NCI-H774 (cell line): ENCODE measurements around the gene TLCD5.

Experiments used
- DNase-seq: peaks from one replicate; lab custom pipeline; 2025; lab: John Stamatoyannopoulos, UW

TLCD5 gene

DNA sequence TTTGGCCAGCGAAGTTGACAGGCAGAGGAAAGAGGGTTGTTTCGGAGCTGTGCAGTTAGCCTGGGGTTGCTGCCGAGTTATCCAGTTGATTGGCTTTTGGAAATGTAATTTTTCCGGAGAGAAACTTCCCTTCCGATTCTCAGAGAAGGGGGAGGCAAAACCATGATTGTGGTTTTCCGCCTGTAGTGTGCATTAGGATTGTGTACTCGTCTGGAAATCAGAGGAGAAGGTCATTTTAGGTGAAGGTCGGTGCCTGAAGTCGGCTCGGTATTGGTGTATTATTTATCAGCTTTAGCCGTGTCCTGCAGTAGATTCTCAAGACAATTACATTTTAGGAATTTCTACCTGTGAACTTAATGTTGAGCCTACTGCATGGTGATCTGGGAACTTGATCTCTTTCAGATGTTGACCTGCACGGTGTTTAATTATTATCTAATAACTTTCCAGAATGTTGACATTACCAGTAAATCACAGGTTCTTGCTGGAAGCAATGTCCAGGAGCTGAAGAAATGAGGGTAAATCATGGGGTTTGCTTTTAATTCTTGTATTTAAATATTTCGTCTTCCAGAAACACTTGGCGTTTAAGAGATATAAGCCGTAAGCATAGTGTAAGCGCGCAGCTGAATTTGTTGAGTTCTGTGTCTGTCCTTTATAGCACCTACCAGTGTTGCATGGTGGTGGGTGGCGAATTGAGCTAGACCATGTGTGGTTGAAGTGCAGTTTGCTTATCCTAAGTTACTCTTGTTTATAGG lies 12.4 kb downstream of the TLCD5 start:
- no peak for DNase-seq

GRCh38 chr11:120338107-120338933 lies 13.2 kb downstream of the TLCD5 start:
- no peak for DNase-seq

DNA sequence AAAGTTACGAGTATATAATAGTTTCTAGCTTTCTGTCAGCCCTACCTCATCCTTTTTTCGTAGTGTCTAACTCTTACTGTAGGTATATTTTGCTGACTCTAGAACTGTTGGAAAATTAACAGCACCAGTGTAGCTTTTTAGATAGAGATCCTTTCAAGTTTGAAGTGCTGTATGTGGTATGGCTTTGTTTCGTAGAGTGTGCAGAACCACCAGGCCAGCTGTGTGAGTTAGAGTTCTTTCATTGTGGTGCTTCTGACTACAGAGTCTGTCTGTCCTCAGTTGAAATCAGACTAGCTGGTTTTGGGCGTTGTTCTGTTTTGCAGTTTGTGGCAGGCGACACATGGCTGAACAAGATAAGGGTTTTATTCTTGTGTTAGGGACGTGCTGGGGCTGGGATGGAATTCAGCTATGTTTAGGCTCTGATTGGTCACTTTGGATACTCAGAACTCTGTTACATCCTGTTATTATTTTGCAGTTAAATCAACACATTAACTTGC lies 14.3 kb downstream of the TLCD5 start:
- DNase-seq = no peak

GRCh38 chr11:120340529-120340928 lies 15.4 kb downstream of the TLCD5 start:
- no peak for DNase-seq

GRCh38 chr11:120342226-120342625 lies 17.1 kb downstream of the TLCD5 start:
- DNase-seq = no peak

GRCh38 chr11:120342678-120343077 lies 17.6 kb downstream of the TLCD5 start:
- no peak for DNase-seq

GRCh38 chr11:120343429-120343828 lies 18.3 kb downstream of the TLCD5 start:
- DNase-seq = no peak

DNA sequence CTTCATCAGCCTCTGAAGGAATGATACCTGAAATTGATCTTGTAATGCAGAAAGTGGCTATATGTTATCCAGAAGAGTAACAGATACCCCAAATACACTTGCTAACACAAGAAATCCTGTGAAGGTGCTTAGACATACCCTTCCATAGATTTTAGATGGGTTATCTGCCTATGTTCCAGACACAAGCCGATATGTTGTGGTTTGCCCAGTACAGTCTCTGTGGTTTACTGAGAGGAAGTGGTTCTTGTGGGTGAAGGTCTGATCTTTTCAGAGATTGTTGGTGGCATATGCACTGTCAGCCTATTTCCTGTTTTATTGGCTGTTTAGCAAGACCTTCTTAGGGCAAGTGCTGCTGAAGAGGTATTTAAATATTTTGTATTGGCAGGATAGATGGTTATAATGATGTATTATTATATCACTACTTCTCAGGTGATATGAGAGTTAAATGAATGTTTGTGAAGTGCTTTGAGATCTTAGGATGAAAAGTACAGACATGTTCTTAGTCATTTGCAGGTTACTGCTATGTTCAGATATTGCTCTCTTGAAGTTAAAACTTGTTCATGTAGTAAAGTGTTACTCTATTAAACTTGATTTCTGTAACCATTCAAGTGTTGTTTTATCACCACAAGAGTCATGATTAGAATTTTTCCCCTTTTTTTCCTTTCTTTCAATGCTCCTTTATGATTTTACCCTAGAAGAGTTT lies 19.4 kb downstream of the TLCD5 start:
- DNase-seq = no peak

DNA sequence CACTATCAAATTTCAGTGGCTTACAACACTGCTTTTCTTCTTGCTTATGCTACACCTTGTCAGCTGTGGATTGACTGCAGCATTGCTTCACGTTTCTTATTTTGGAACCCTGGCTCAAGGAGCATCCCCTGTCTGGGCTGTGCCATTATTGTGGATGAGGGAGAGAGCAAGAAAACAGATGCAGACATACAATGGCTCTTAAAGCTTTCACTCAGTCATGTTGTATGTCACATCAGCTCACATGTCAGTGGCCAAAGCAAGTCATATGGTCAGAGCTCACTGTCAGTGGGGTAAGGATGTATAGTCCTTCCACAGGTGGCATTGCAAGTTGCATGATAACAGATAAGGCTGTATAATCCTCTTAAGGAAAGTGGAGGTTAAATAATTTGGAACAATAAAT lies 21.1 kb downstream of the TLCD5 start:
- DNase-seq = no peak

DNA sequence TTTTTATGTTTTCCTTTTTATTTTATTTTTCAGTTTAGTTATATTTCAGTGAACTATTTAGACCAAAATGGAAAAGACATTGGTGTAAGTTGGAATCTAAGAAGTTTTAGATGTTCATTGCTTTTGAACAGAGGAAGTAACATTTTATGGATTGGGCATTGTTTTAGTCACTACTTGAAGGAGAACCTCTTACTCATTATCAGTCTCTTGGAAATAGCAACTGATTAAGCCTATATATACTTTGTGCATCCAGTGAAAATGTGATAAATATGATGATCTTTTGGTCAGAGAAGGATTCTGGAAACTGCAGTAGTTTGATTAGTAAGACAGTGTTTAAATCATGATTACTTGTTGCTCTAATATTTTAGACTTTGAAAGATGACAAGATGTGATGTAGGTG lies 25.5 kb downstream of the TLCD5 start:
- no peak for DNase-seq

DNA sequence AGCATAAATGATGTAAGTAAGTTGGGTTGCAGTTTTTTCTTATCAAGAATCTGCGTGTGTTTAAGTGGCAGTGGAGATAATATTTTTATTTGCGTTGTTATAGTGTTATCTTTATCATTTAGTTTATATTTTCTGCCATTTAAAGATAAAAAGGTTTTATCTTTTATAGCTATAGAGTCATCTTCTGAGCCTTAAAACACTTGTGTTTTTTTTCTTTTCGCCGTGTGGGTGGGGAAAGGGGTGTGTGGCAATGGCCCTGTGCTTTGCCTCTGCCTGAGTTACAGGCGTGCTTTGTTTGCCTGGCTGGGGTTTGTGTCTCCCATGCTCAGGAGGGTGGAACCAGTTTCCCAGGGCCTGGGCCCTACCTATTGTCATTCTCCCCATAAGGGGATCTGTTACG lies 27.3 kb downstream of the TLCD5 start:
- no peak for DNase-seq

- no peak for DNase-seq
Measured at GRCh38 chr11:120354068-120354467, 29.0 kb downstream of the TLCD5 start.

DNA sequence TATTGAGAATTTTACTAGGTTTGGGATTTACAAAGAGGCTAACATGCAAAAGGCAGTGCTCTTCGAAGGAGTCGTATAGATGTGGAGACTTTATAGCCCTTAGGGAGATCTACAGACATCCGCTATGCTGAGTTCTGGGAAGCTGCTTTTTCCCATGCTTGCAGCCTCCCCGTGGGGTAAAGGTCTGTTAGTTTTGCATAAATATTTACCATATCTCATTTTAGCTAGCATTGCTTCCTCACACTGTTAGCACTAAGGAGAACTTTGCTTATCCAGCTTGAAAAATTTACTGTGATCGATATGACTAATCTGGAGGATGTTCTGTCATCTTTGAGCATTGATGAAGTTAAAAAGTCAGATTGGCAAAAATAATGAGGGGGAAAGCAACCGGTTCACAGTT lies 29.7 kb downstream of the TLCD5 start:
- no peak for DNase-seq

DNA sequence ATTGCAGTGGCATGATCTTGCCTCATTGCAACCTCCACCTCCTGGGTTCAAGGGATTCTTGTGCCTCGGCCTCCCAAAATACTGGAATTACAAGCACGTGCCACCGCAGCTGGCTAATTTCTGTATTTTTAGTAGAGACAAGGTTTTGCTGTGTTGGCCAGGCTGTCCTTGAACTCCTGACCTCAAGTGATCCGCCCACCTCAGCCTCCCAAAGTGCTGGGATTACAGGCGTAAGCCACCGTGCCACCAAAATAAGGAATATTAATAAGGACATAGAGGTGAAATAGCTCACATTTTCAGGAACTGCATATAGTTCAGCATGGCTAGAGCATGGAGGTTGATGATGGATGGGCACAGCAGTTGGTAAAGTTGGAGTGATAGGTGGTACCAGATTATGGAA lies 32.5 kb downstream of the TLCD5 start:
- DNase-seq = no peak

DNA sequence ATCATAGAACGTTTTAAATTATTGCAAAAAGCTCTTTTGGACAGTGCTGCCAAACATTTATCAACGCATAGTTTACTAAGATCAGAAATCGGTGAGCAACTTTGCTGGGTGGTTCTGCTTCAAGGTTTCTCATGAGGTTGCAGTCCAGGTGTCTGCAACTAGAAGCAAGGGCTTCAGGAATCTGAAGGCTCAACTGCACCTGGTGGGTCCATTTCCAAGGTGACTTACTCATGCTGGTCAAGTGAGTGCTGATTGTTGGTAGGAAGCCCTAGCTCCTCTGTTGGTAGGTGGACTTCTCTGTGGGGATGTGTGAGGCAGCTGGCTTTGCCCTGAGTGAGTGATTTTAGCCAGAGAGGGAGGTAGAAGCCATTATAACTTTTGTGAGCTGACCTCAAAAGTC lies 33.6 kb downstream of the TLCD5 start:
- DNase-seq = no peak

DNA sequence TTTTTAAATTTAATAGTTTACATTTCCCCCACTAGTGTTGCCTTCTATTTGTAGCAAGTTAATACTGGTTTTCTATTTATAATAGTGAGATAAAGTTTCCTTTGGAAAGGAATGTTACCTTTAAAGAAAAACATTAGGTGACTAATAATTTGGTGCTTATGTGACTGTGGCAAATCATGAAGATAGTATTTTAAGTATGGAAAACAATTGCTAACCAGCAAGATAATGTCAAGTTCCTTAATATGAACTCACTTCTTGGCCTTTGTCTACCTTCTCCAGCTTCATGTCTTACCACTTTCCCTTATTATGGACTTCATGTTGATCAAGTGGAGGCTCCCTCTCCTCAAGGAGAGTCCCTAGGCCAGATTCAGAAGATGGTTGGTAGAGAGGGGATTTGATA lies 38.3 kb downstream of the TLCD5 start:
- DNase-seq = no peak

DNA sequence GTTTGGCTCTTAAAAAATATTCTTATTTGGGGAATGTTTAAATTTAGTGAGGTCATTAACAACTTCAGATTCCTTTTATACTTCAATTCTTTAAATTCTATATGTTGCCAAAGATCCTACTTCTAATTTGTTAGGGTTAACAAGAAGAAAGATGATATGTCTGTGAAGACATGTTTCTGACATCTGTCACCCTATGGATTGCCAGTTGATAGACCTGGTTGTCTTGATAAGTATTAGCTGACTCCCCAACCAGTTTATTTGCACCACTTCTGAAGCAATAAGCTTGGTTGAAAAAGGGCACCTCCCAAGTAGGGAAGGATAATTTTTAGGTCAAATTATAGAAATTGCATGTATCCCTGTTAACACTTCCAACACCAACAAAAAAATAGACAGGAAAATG lies 40.4 kb downstream of the TLCD5 start:
- DNase-seq = no peak

GRCh38 chr11:120372296-120372695 lies 47.2 kb downstream of the TLCD5 start:
- no peak for DNase-seq

DNA sequence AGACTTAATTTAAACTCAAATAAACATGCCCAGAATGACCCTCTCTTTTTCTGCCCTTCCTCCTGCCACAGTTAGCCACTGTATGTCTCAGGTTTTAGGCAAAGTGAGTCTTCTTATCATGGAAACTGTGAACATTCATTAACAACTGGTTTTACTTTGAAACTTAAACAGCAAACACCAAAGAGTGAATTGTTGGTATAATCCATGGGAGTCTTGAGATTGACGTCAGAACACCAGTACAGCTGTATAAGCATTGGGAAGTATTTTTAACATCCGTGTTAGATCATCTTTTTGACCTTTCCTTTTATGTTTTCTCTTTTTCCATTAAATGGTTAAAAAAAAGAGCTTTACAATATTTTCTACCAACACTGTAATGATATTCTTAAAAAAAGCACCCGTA lies 50.0 kb downstream of the TLCD5 start:
- DNase-seq = no peak

- no peak for DNase-seq
Measured at GRCh38 chr11:120376547-120377182, 51.6 kb downstream of the TLCD5 start.

DNA sequence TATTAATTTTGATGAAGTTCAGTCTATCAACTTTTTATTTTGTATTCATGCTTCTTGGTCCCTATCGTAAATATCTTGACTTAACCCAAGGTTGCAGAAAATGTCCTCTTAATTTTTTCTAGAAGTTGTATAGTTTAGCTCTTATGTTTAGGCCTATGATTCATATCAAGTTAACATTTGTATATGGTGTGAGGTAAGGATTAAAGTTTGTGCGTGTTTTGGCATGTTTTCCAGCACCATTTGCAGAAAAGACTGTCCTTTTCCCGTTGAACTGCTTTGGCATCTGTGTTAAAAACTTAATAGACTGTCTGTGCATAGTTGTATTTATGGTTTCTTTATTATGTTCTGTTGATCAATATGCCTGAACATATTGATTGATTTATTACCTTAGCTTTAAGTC lies 53.4 kb downstream of the TLCD5 start:
- DNase-seq = no peak

- no peak for DNase-seq
Measured at GRCh38 chr11:120381401-120381800, 56.3 kb downstream of the TLCD5 start.
